Activated naive CD8-positive, alpha-beta T cell treated with anti-CD3 and anti-CD28 coated beads, Interleukin-2, amount 50 U/mL, for 24 hours (primary cell): Measurements from ENCODE around the gene COL5A1.

ENCODE experiments used
- ATAC-seq: fragments of 150-1000 bp; cut with Tn5 transposase; one replicate; pipeline ENCODE4 v1.10.0; 2021
- DNase-seq: peaks from one replicate; pipeline ENCODE4 v3.0.0; 2021
- H3K27ac Mint-ChIP-seq: one replicate; pipeline ENCODE4 v1.8.0; 2021; ENCODE audit warnings: mild to moderate bottlenecking, mixed read lengths
- H3K27me3 Mint-ChIP-seq: one replicate; pipeline ENCODE4 v1.8.0; 2021; ENCODE audit warnings: mixed read lengths
- H3K36me3 Mint-ChIP-seq: one replicate; pipeline ENCODE4 v1.8.0; 2021; ENCODE audit warnings: low read depth, mixed read lengths
- H3K4me1 Mint-ChIP-seq: one replicate; pipeline ENCODE4 v1.8.0; 2021; ENCODE audit warnings: mixed read lengths
- H3K4me3 Mint-ChIP-seq: one replicate; pipeline ENCODE4 v1.8.0; 2021; ENCODE audit warnings: mild to moderate bottlenecking, moderate library complexity, mixed read lengths
- H3K9me3 Mint-ChIP-seq: one replicate; pipeline ENCODE4 v1.8.0; 2021; ENCODE audit warnings: mixed read lengths

The COL5A1 gene

GRCh38 chr9:134602547-134603362, 38.8 kb upstream of the COL5A1 start:
- no peak for ATAC-seq

GRCh38 chr9:134604834-134605233, 36.8 kb upstream of the COL5A1 start:
- Mint-ChIP-seq H3K27me3 (peaks cover 7% of the 10 kb centered on the region), H3K27ac (no peak overlapping the region), H3K4me3 (no peak overlapping the region), H3K36me3 (no peaks in the 10 kb centered on the region), H3K9me3 (no peaks in the 10 kb centered on the region), H3K4me1 (no peaks in the 10 kb centered on the region)
- no peak for ATAC-seq
- DNase-seq, result no peak

More at GRCh38 chr9:134602547-134603362, 38.8 kb upstream of the COL5A1 start:
- no peak for DNase-seq
- Mint-ChIP-seq H3K9me3 (no peaks in the 10 kb centered on the region), H3K36me3 (no peaks in the 10 kb centered on the region), H3K27ac (no peak overlapping the region), H3K27me3 (no peaks in the 10 kb centered on the region), H3K4me3 (no peak overlapping the region), H3K4me1 (no peaks in the 10 kb centered on the region)

GRCh38 chr9:134605351-134605965, 36.1 kb upstream of the COL5A1 start:
- H3K4me3 Mint-ChIP-seq, result no peak overlapping the region
- DNase-seq (no peak), ATAC-seq (no peak)
- no peaks in the 10 kb centered on the region for H3K4me1 Mint-ChIP-seq
- peaks cover 10% of the 10 kb centered on the region for H3K27me3 Mint-ChIP-seq
- no peaks in the 10 kb centered on the region for H3K9me3 Mint-ChIP-seq
- no peak overlapping the region for H3K27ac Mint-ChIP-seq
- H3K36me3 Mint-ChIP-seq, result no peaks in the 10 kb centered on the region

GRCh38 chr9:134605966-134606357, 35.6 kb upstream of the COL5A1 start:
- H3K9me3 Mint-ChIP-seq, result no peaks in the 10 kb centered on the region
- H3K4me1 Mint-ChIP-seq, result no peaks in the 10 kb centered on the region
- H3K27me3 Mint-ChIP-seq, result peaks cover 12% of the 10 kb centered on the region
- H3K36me3 Mint-ChIP-seq, result no peaks in the 10 kb centered on the region
- no peak overlapping the region for H3K4me3 Mint-ChIP-seq
- no peak overlapping the region for H3K27ac Mint-ChIP-seq
- DNase-seq, result no peak
- ATAC-seq, result no peak

DNA sequence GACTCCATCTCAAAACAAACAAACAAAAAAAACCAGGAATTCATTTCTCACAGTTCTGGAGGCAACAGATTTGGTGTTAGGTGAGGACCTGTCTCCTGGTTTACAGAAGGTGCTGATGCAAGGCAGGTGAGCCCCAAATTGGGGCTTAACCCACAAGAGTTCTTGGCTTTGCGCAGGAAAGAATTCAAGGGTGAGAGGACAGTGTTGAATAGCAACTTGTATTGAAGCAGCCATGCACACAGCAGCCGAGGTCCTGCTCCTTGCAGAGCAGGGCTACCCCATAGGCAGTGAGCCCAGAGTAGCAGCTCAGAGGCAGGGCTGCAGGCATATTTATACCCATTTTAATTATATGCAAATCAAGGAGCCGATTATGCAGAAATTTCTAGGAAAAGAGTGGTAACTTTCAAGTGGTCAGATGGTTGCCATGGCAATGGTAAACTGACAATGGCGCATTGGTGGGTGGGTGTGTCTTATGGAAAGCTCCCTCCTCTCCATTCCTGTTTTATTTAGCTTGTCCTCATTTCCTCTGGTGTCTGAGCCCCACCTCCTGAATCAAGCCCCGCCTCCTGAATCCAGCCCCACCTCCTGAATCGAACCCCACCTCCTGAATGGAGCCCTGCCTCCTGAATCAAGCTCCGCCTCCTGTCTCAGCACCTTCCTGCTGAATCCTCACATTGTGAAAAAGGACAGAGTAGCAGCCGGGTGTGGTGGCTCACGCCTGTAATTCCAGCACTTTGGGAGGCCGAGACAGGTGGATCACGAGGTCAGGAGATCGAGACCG, 34.5 kb upstream of the COL5A1 start:
- H3K36me3 Mint-ChIP-seq, result no peaks in the 10 kb centered on the region
- no peak overlapping the region for H3K4me3 Mint-ChIP-seq
- peaks cover 12% of the 10 kb centered on the region for H3K27me3 Mint-ChIP-seq
- peaks cover 4% of the 10 kb centered on the region for H3K9me3 Mint-ChIP-seq
- ATAC-seq (no peak), DNase-seq (no peak)
- no peaks in the 10 kb centered on the region for H3K4me1 Mint-ChIP-seq
- H3K27ac Mint-ChIP-seq, result no peak overlapping the region

GRCh38 chr9:134607971-134608370, 33.6 kb upstream of the COL5A1 start:
- Mint-ChIP-seq H3K36me3 (peaks cover 3% of the 10 kb centered on the region), H3K27me3 (peaks cover 12% of the 10 kb centered on the region), H3K4me3 (no peak overlapping the region), H3K4me1 (no peaks in the 10 kb centered on the region), H3K9me3 (peaks cover 12% of the 10 kb centered on the region), H3K27ac (no peak overlapping the region)
- no peak for DNase-seq
- ATAC-seq, result no peak

DNA sequence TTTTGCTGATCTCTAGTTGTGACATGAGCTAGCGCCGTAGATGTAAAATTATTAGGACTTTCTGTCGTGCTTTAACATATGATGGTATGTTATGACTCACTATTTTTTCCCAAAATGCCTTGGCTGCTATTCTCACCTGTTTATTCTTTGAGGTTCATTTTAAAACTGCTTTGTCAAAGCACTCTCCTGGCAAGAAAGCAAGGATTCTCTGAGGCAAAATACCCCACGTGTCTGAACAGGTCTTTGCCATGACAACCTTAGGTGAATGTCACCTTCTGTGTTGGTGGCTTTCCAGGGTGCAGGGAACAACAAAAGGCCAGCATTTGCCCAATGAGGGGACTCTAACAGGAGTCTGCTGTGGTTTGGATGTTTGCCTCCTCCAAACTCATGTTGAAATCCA, 30.6 kb upstream of the COL5A1 start:
- DNase-seq (no peak), ATAC-seq (no peak)
- Mint-ChIP-seq H3K27me3 (peaks cover 14% of the 10 kb centered on the region), H3K27ac (no peak overlapping the region), H3K36me3 (peaks cover 3% of the 10 kb centered on the region), H3K4me3 (no peak overlapping the region), H3K9me3 (peaks cover 12% of the 10 kb centered on the region), H3K4me1 (no peaks in the 10 kb centered on the region)

DNA sequence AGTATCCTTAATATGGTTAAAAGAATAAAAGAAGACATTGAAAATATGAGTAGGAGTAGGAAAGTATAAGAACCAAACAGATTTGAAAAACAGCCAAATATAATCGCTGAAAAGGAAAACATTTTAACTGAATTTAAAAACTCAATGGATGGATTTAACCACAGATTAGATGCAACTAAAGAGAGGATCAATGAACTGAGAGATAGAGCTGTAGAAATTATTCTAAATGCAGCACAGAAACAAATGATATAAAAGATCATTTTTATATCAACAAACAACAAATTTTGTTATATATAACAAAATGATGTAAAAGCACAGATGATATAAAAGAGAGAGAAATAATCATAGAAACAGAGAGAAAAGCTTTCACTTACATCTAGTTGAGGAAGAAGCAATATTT, 29.3 kb upstream of the COL5A1 start:
- Mint-ChIP-seq H3K4me3 (no peak overlapping the region), H3K4me1 (no peaks in the 10 kb centered on the region), H3K9me3 (peaks cover 12% of the 10 kb centered on the region), H3K27me3 (peaks cover 14% of the 10 kb centered on the region), H3K27ac (no peak overlapping the region), H3K36me3 (peaks cover 3% of the 10 kb centered on the region)
- no peak for ATAC-seq
- DNase-seq, result no peak

DNA sequence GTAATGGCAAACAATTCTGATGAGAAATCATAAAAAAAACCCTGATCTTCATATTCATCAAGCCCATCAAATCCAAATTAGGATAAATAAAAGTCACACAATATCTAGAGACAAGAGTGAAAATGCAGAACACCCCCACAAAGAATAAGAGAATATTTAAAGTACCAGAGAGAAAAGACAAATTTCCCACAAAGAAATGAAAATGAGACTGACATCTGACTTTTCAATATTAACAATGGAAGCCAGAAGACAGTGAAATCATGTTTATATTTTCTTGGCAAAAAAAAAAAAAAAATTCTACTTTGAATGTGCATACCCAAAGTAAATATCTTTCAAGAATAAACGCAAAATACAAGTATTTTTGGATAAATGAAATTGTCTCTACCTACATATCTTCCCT, 28.9 kb upstream of the COL5A1 start:
- H3K9me3 Mint-ChIP-seq, result peaks cover 12% of the 10 kb centered on the region
- H3K27me3 Mint-ChIP-seq, result peaks cover 14% of the 10 kb centered on the region
- peaks cover 3% of the 10 kb centered on the region for H3K36me3 Mint-ChIP-seq
- DNase-seq, result no peak
- ATAC-seq, result no peak
- H3K4me1 Mint-ChIP-seq, result no peaks in the 10 kb centered on the region
- H3K4me3 Mint-ChIP-seq, result no peak overlapping the region
- no peak overlapping the region for H3K27ac Mint-ChIP-seq

GRCh38 chr9:134614256-134614655, 27.3 kb upstream of the COL5A1 start:
- Mint-ChIP-seq H3K36me3 (peaks cover 3% of the 10 kb centered on the region), H3K27ac (no peak overlapping the region), H3K27me3 (peaks cover 10% of the 10 kb centered on the region), H3K4me3 (no peak overlapping the region), H3K4me1 (no peaks in the 10 kb centered on the region), H3K9me3 (peaks cover 12% of the 10 kb centered on the region)
- DNase-seq (no peak), ATAC-seq (no peak)

- DNase-seq, result no peak
- ATAC-seq, result no peak
- Mint-ChIP-seq H3K9me3 (peaks cover 12% of the 10 kb centered on the region), H3K36me3 (peaks cover 3% of the 10 kb centered on the region), H3K27ac (no peak overlapping the region), H3K4me1 (no peaks in the 10 kb centered on the region), H3K4me3 (no peak overlapping the region), H3K27me3 (peaks cover 1% of the 10 kb centered on the region)
Observed at GRCh38 chr9:134616341-134616740, 25.3 kb upstream of the COL5A1 start.

DNA sequence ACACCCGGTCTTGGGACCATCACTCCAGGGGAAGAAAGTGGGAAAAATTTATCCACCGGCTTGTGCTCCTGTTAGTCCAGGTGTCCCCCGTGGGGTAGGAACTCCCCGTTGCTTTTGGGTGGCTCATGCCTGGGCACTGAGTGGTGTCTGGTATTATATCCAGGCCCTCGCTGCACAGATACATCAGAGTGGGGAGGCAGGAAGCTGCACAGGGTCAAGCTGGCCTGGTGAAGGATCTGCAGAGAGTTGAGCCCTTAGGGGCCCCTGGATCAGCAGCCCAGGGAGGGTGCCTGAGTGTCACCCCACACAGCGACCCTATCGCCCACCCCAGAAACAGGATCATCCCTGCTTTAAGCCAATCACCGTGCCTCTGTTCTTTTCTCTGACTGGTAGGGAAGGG, 24.4 kb upstream of the COL5A1 start:
- no peak overlapping the region for H3K4me3 Mint-ChIP-seq
- H3K4me1 Mint-ChIP-seq, result no peaks in the 10 kb centered on the region
- H3K36me3 Mint-ChIP-seq, result peaks cover 3% of the 10 kb centered on the region
- peaks cover 2% of the 10 kb centered on the region for H3K27me3 Mint-ChIP-seq
- ATAC-seq, result no peak
- H3K9me3 Mint-ChIP-seq, result peaks cover 7% of the 10 kb centered on the region
- no peak for DNase-seq
- H3K27ac Mint-ChIP-seq, result no peak overlapping the region

DNA sequence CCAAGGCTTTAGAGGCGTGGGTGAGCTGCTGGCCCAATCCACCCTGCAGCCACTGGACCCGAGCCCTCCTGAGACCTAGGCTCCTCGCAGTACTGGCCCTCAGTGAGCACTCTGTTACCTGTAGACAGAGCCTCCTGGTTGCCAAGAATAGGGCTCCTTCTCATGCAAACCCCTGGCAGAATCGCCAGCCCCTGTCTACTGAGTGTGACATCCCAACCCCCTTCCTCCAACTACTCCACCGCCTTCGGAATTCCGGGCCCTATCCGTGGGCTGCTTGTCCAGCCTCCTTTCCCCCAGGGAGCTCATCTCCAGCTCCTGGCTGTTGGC, 23.8 kb upstream of the COL5A1 start:
- Mint-ChIP-seq H3K9me3 (peaks cover 2% of the 10 kb centered on the region), H3K36me3 (no peaks in the 10 kb centered on the region), H3K4me3 (no peak overlapping the region), H3K4me1 (no peaks in the 10 kb centered on the region), H3K27ac (no peak overlapping the region), H3K27me3 (peaks cover 3% of the 10 kb centered on the region)
- ATAC-seq (no peak), DNase-seq (no peak)

- no peak for ATAC-seq
- no peaks in the 10 kb centered on the region for H3K4me1 Mint-ChIP-seq
- no peak for DNase-seq
- no peaks in the 10 kb centered on the region for H3K9me3 Mint-ChIP-seq
- H3K27me3 Mint-ChIP-seq, result peaks cover 3% of the 10 kb centered on the region
- H3K4me3 Mint-ChIP-seq, result no peak overlapping the region
- H3K36me3 Mint-ChIP-seq, result no peaks in the 10 kb centered on the region
- no peak overlapping the region for H3K27ac Mint-ChIP-seq
Observed at GRCh38 chr9:134618163-134618832, 23.3 kb upstream of the COL5A1 start.
